Endothelial cell of umbilical vein (primary cell): Measurements from ENCODE around the gene URGCP.

Experiments used
- EZH2 ChIP-seq: IDR thresholded peaks from 2 replicates; pipeline ENCODE4 v1.6.1; 2012; ENCODE audit warnings: borderline replicate concordance, low read depth, mild to moderate bottlenecking, moderate library complexity, low read length, inconsistent platforms; ENCODE audit not compliant: severe bottlenecking
- FOS ChIP-seq: IDR thresholded peaks from 2 replicates; pipeline ENCODE4 v1.6.1; 2011; ENCODE audit warnings: mild to moderate bottlenecking, low read length, moderate library complexity, borderline replicate concordance; ENCODE audit not compliant: insufficient read depth
- MAX ChIP-seq: IDR thresholded peaks from 2 replicates; pipeline ENCODE4 v1.6.1; 2011; ENCODE audit not compliant: insufficient read depth, insufficient read length
- POLR2A ChIP-seq: IDR thresholded peaks from 2 replicates; pipeline ENCODE4 v1.6.1; 2012; ENCODE audit warnings: low read depth, mild to moderate bottlenecking, control low read depth, low read length
- POLR2AphosphoS5 ChIP-seq: IDR thresholded peaks from 2 replicates; pipeline ENCODE4 v1.6.1; 2012; ENCODE audit warnings: low read depth, mild to moderate bottlenecking, control low read depth, low read length, moderate library complexity; ENCODE audit not compliant: insufficient read depth
- TF ChIP-seq, protein P1 (sequence below), 2 donors: IDR thresholded peaks; 1 replicate in 1 of 2; 2 replicates in 1 of 2; pipeline ENCODE4 v1.5.1; 2011; ENCODE audit warnings: low read length in 2 of 2, mild to moderate bottlenecking in 2 of 2, moderate library complexity in 2 of 2, control low read depth in 1 of 2, inconsistent platforms in 1 of 2, low read depth in 1 of 2; ENCODE audit not compliant: insufficient read depth in 1 of 2; ENCODE audit errors: extremely low read depth in 1 of 2

GRCh38 chr7:43904533-43905208 is 1.7 kb downstream of the URGCP start:
- TF ChIP-seq FOS, result no peak
- TF ChIP-seq POLR2AphosphoS5, result no peak
- TF ChIP-seq, protein P1, sequence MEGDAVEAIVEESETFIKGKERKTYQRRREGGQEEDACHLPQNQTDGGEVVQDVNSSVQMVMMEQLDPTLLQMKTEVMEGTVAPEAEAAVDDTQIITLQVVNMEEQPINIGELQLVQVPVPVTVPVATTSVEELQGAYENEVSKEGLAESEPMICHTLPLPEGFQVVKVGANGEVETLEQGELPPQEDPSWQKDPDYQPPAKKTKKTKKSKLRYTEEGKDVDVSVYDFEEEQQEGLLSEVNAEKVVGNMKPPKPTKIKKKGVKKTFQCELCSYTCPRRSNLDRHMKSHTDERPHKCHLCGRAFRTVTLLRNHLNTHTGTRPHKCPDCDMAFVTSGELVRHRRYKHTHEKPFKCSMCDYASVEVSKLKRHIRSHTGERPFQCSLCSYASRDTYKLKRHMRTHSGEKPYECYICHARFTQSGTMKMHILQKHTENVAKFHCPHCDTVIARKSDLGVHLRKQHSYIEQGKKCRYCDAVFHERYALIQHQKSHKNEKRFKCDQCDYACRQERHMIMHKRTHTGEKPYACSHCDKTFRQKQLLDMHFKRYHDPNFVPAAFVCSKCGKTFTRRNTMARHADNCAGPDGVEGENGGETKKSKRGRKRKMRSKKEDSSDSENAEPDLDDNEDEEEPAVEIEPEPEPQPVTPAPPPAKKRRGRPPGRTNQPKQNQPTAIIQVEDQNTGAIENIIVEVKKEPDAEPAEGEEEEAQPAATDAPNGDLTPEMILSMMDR (IDR thresholded peaks at IDR 0.05; ENCODE audit: extremely low read depth in 1 of 2, insufficient read depth in 1 of 2, low read depth in 1 of 2, low read length in 2 of 2), result no peak
- no peak for TF ChIP-seq EZH2
- no peak for TF ChIP-seq POLR2A
- TF ChIP-seq MAX, result no peak
